Suprapubic skin (tissue), 3 donors: ENCODE data around the gene RAP1A.

Experiments used
- CTCF ChIP-seq, 2 donors: fragments of 200-600 bp in 1 of 2; fragments of 450-650 bp in 1 of 2; sonication (generic) in 1 of 2; IDR thresholded peaks; one replicate each; pipeline ENCODE4 v1.5.1; 2016 to 2019; ENCODE audit warnings: antibody characterized with exemption in 2 of 2, mild to moderate bottlenecking in 1 of 2, moderate library complexity in 1 of 2
- EP300 ChIP-seq: sonication (generic); formaldehyde crosslinking; IDR thresholded peaks from one replicate; pipeline ENCODE4 v1.6.1; 2017; ENCODE audit warnings: antibody characterized with exemption

- no peak for TF ChIP-seq CTCF (IDR thresholded peaks at IDR 0.05)
- TF ChIP-seq EP300: no peak
These were observed 117.9 kb downstream of the RAP1A start for GRCh38 chr1:111737216-111738132.
